Colonic mucosa (tissue), 4 donors: Measurements from ENCODE around the gene NFIA. TPM values are rescaled to one million over a fixed set of nuclear protein-coding genes. Genes with fewer than 3 reads are reported as not detected.

Source experiments
- DNase-seq: peaks from one replicate; pipeline ENCODE4 v3.0.0-alpha.2; 2020
- H3K27ac ChIP-seq: fragments of 200-600 bp; one replicate; pipeline ENCODE4 v1.8.0; 2021
- H3K27me3 ChIP-seq: fragments of 200-600 bp; one replicate; pipeline ENCODE4 v1.8.0; 2021
- H3K36me3 ChIP-seq: fragments of 200-600 bp; one replicate; pipeline ENCODE4 v1.8.0; 2021
- H3K4me1 ChIP-seq: fragments of 200-600 bp; one replicate; pipeline ENCODE4 v1.8.0; 2021; ENCODE audit warnings: mild to moderate bottlenecking
- H3K4me3 ChIP-seq: fragments of 200-600 bp; one replicate; pipeline ENCODE4 v1.8.0; 2021
- H3K9ac ChIP-seq, 2 donors: one replicate each; pipeline ENCODE4 v1.7.0; 2013; ENCODE audit warnings: control low read depth in 2 of 2, low read depth in 2 of 2, low read length in 2 of 2
- H3K9me3 ChIP-seq: fragments of 200-600 bp; one replicate; pipeline ENCODE4 v1.8.0; 2021
- CTCF ChIP-seq: fragments of 200-600 bp; IDR thresholded peaks from one replicate; pipeline ENCODE4 v1.8.0; 2022; ENCODE audit warnings: antibody characterized with exemption, mild to moderate bottlenecking
- intact Hi-C: fragments of 100-400 bp; cut with DNase I; formaldehyde crosslinking; loops from one replicate; pipeline ENCODE4 v1.14.1; 2022
- total RNA-seq, 2 donors: library from RNA; stranded (reverse); fragmentation: NEBNext Ultra II Directional in 1 of 2; extraction: Animal tissue kit (Norgen Biotek cat#: 25700) in 1 of 2; gene quantifications; one replicate each; pipeline ENCODE4 v1.2.1, GENCODE V29; 2021
- donor health status: healthy.
- donor health status: DM: no; HTN: no; CAD: no.
- donor health status: DM: no; HTN: no; CAD: no.

The NFIA gene
- total RNA-seq, 2 donors from 2014 or later = 36.0 to 44.2 TPM

- TF ChIP-seq CTCF = no peak
- no peaks in the 10 kb centered on the region for H3K27me3 ChIP-seq
- H3K9ac ChIP-seq = no peak overlapping the region
These were observed 15.4 kb downstream of the NFIA start for GRCh38 chr1:61097722-61098121.

GRCh38 chr1:61098333-61098732, 16.0 kb downstream of the NFIA start:
- H3K27me3 ChIP-seq = no peaks in the 10 kb centered on the region
- intact Hi-C loops = no loop called here
- no peaks in the 10 kb centered on the region for H3K9me3 ChIP-seq
- H3K4me3 ChIP-seq = no peak overlapping the region
- no peak for DNase-seq
- H3K27ac ChIP-seq = no peak overlapping the region
- no peak for TF ChIP-seq CTCF
- no peaks in the 10 kb centered on the region for H3K36me3 ChIP-seq
- H3K9ac ChIP-seq = no peak overlapping the region
- H3K4me1 ChIP-seq = no peaks in the 10 kb centered on the region

More at GRCh38 chr1:61097722-61098121, 15.4 kb downstream of the NFIA start:
- intact Hi-C loops = no loop called here
- Histone ChIP-seq H3K9me3 (no peaks in the 10 kb centered on the region), H3K27ac (no peak overlapping the region), H3K36me3 (no peaks in the 10 kb centered on the region), H3K4me3 (no peak overlapping the region), H3K4me1 (no peaks in the 10 kb centered on the region)
- no peak for DNase-seq

GRCh38 chr1:61098906-61099437, 16.6 kb downstream of the NFIA start:
- no peaks in the 10 kb centered on the region for H3K4me1 ChIP-seq

DNA sequence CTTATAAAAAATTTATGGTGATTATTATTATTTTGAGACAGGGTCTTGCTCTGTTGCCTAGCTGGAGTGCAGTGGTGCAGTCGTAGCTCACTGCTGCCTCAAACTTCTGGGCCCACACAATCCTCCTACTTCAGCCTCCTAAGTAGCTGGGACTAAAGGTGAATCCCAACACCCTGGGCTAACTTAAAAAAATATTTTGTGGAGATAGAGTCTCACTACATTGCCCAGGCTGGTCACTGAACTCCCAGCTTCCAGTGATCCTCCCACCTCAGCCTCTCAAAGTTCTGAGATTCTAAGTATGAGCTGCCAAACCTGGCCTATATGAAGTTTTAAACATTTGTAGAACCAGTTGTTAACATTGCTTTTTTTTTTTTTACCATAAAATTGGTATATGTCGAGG, 18.2 kb downstream of the NFIA start:
- no peaks in the 10 kb centered on the region for H3K9me3 ChIP-seq
- H3K27ac ChIP-seq = no peak overlapping the region
- intact Hi-C loops = no loop called here
- H3K4me1 ChIP-seq = no peaks in the 10 kb centered on the region
- no peaks in the 10 kb centered on the region for H3K27me3 ChIP-seq
- H3K36me3 ChIP-seq = no peaks in the 10 kb centered on the region
- DNase-seq = no peak
- no peak for TF ChIP-seq CTCF
- H3K4me3 ChIP-seq = no peak overlapping the region
- no peak overlapping the region for H3K9ac ChIP-seq

More at GRCh38 chr1:61098906-61099437, 16.6 kb downstream of the NFIA start:
- intact Hi-C loops = no loop called here
- Histone ChIP-seq H3K9me3 (no peaks in the 10 kb centered on the region), H3K4me3 (no peak overlapping the region), H3K36me3 (no peaks in the 10 kb centered on the region), H3K27ac (no peak overlapping the region), H3K27me3 (no peaks in the 10 kb centered on the region), H3K9ac (no peak overlapping the region)
- TF ChIP-seq CTCF = no peak
- no peak for DNase-seq

DNA sequence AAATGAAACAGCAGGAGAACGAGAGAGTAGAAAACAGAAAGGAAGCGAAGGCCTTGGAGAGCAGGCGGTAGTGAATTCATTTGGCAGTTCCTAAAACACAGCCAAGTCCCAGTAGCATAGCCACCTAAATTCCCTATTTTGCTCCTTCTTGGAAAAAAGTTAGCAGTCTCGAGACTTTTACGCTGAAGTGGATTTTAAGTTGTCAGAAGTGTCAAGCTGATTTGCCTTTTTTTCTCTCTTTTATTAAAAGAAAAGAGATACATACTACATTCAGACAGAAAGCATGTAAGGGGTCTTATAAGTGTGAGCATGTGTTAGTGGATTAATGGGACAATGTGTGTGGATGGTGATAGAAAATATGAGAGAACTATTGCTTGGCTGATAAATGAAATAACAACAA, 19.2 kb downstream of the NFIA start:
- H3K4me1 ChIP-seq = no peaks in the 10 kb centered on the region
- DNase-seq = no peak
- peak overlapping the region in 1 of 2 donors; percentile 19 for H3K9ac ChIP-seq
- H3K9me3 ChIP-seq = no peaks in the 10 kb centered on the region
- TF ChIP-seq CTCF = no peak
- no peak overlapping the region for H3K4me3 ChIP-seq
- intact Hi-C loops = no loop called here
- peak overlapping the region; percentile 3 for H3K27ac ChIP-seq
- no peaks in the 10 kb centered on the region for H3K36me3 ChIP-seq
- no peaks in the 10 kb centered on the region for H3K27me3 ChIP-seq
